Measurements from ENCODE around the gene EPB41L2.

DNA sequence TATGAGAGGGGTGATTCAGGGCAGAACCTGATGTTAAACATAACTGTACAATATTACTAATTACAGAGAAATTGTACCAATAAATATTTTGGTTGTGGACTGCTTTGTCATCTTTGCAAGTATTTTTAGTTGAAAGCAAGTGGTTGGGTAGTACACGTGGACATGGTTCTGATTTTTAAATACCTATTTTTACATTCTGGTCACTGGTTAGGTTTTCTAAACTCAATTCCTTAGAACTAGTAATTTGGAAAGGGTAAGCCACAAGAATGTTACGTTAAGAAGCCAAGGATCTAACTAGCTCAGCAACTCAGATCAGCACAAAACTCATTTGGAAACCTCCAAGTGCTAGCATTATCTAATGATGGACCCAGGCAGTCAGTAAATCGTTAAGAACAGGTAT lies 2.7 kb downstream of the EPB41L2 start:
- TF ChIP-seq, protein P1, sequence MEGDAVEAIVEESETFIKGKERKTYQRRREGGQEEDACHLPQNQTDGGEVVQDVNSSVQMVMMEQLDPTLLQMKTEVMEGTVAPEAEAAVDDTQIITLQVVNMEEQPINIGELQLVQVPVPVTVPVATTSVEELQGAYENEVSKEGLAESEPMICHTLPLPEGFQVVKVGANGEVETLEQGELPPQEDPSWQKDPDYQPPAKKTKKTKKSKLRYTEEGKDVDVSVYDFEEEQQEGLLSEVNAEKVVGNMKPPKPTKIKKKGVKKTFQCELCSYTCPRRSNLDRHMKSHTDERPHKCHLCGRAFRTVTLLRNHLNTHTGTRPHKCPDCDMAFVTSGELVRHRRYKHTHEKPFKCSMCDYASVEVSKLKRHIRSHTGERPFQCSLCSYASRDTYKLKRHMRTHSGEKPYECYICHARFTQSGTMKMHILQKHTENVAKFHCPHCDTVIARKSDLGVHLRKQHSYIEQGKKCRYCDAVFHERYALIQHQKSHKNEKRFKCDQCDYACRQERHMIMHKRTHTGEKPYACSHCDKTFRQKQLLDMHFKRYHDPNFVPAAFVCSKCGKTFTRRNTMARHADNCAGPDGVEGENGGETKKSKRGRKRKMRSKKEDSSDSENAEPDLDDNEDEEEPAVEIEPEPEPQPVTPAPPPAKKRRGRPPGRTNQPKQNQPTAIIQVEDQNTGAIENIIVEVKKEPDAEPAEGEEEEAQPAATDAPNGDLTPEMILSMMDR (IDR thresholded peaks at IDR 0.05), result no peak
- TF ChIP-seq POLR2AphosphoS5 (IDR thresholded peaks at IDR 0.05; ENCODE audit: low read depth, low read length) (no peak), TCF7L2 (IDR thresholded peaks at IDR 0.05; ENCODE audit: low read depth, low read length) (no peak), SIN3A (IDR thresholded peaks at IDR 0.05; ENCODE audit: borderline replicate concordance, insufficient read depth, low read depth, low read length) (no peak)
- TF ChIP-seq, protein P2, sequence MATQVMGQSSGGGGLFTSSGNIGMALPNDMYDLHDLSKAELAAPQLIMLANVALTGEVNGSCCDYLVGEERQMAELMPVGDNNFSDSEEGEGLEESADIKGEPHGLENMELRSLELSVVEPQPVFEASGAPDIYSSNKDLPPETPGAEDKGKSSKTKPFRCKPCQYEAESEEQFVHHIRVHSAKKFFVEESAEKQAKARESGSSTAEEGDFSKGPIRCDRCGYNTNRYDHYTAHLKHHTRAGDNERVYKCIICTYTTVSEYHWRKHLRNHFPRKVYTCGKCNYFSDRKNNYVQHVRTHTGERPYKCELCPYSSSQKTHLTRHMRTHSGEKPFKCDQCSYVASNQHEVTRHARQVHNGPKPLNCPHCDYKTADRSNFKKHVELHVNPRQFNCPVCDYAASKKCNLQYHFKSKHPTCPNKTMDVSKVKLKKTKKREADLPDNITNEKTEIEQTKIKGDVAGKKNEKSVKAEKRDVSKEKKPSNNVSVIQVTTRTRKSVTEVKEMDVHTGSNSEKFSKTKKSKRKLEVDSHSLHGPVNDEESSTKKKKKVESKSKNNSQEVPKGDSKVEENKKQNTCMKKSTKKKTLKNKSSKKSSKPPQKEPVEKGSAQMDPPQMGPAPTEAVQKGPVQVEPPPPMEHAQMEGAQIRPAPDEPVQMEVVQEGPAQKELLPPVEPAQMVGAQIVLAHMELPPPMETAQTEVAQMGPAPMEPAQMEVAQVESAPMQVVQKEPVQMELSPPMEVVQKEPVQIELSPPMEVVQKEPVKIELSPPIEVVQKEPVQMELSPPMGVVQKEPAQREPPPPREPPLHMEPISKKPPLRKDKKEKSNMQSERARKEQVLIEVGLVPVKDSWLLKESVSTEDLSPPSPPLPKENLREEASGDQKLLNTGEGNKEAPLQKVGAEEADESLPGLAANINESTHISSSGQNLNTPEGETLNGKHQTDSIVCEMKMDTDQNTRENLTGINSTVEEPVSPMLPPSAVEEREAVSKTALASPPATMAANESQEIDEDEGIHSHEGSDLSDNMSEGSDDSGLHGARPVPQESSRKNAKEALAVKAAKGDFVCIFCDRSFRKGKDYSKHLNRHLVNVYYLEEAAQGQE (IDR thresholded peaks at IDR 0.05; ENCODE audit: insufficient read depth in 1 of 2, low read depth in 2 of 2, low read length in 1 of 2), result no peak
